HG03378 (cell line): ENCODE data around the gene CAMK1D.

Experiments
- ATAC-seq: cut with Tn5 transposase; IDR thresholded peaks from one replicate; pipeline ENCODE4 v1.9.1; 2021; ENCODE audit warnings: mild to moderate bottlenecking, moderate library complexity; ENCODE audit not compliant: unreplicated experiment

Gene CAMK1D

GRCh38 chr10:12872577-12872976 lies 523.2 kb downstream of the CAMK1D start:
- ATAC-seq, result no peak

DNA sequence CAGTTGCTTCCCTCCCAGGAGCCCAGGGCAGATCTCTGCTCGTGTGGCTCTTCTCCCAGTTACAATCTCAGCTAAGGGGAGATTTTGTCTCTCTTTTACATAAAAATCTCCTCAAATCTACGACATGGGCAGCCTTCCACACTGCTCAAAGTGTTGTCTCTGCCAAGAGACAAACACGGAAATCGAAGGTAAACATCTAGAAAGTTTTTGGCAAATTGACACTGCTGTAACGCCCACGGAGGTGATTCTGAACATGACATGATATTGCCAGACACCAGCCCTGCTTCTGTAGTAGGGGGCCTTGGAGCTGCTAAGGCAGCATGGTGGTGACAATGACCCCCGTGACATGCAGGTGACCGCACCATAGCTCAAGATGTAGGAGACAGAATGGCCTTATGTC lies 523.8 kb downstream of the CAMK1D start:
- ATAC-seq, result no peak

DNA sequence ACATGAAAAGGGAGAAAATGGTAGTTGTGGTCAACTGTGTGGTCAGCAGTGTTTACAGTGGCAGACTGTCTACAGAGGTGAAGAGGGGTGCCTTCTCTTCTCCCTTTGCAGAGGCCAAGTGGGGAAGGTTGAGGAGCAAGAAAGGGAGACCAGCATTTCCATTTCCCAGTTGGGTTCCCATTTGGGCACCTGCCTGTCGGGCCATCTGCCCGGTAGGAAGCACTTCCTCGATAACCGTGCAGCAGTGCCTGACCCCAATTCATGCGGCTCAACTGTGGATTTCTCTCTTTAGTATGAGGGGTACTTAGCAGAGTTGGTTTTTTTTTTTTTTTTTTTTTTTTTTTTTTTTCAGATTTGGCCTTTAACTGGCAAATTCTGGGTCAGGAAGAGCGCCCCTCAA lies 525.2 kb downstream of the CAMK1D start:
- no peak for ATAC-seq

DNA sequence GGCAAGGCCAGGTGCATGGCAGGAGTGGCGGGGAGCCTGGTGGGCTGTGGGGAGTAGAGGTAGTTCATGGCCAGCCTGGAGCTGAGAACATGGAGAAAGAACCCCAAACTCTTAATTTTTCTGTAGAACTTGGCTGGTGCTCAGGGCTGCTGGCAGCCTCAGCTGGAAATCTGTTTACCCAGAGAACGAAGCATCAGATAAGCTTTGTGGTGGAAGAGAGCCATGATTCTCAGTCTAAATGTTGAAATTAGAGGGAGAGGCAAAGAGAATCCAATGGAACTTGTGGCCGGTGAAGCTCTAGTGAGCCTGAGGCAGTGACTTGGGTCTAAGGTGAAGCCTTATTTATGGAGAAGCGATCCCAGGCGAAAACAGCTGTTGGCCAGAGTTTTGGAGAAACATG lies 525.8 kb downstream of the CAMK1D start:
- ATAC-seq, result no peak

- no peak for ATAC-seq
Observed at GRCh38 chr10:12876266-12876665, 526.9 kb downstream of the CAMK1D start.

GRCh38 chr10:12877150-12877549 lies 527.8 kb downstream of the CAMK1D start:
- ATAC-seq, result no peak

DNA sequence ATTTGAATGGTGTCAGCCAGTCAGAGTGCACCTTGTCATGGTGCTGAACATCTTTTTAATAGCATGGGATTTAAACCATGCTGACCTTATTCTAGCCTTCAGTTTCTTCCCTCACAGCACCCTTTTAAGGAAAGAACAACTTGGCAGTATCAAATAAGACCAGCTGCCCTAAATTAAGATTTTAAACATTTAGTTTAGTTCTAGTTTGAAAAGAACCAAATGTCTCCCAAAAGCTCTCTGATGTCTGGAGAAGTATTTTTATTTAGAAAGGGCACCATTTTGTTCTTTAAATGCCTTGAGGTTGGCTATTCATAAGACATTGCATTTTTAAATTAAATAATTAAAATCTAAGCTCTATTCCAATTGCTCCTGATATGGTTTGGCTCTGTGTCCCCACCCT lies 531.1 kb downstream of the CAMK1D start:
- ATAC-seq, result no peak

DNA sequence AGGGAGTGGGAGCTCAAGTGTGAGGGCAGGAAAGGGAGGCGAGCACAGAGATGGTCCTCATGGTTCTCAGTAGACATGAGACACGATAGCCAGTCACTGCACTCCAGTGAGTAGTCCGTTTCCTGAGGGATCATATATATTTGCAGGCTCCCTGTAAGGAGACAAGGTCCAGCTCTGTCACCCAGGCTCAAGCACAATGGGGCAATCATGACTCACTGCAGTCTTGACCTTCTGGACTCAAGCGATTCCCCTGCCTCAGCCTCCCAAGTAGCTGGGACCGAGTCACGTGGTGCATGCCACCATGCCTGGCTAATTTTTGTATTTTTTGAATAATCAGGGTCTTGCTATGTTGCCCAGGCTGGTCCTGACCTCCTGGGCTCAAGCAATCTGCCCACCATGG lies 535.5 kb downstream of the CAMK1D start:
- no peak for ATAC-seq
